Hepatocyte (in vitro differentiated cells): ENCODE measurements around the gene MAGEC3.

Experiments used
- EZH2 ChIP-seq: fragments of 200-600 bp; sonication (generic); IDR thresholded peaks from 2 replicates; pipeline ENCODE4 v1.6.1; 2016; ENCODE audit warnings: antibody characterized with exemption, mild to moderate bottlenecking, borderline replicate concordance
- EZH2phosphoT487 ChIP-seq: fragments of 200-600 bp; sonication (generic); IDR thresholded peaks from one replicate; pipeline ENCODE4 v1.6.1; 2018; ENCODE audit warnings: antibody characterized with exemption, mild to moderate bottlenecking, low read depth, moderate library complexity; ENCODE audit not compliant: unreplicated experiment, severe bottlenecking
- TF ChIP-seq, protein P1 (sequence below): fragments of 200-600 bp; sonication (generic); IDR thresholded peaks from 2 replicates; pipeline ENCODE4 v1.5.1; 2016; ENCODE audit warnings: antibody characterized with exemption, mild to moderate bottlenecking; ENCODE audit not compliant: poor library complexity

DNA sequence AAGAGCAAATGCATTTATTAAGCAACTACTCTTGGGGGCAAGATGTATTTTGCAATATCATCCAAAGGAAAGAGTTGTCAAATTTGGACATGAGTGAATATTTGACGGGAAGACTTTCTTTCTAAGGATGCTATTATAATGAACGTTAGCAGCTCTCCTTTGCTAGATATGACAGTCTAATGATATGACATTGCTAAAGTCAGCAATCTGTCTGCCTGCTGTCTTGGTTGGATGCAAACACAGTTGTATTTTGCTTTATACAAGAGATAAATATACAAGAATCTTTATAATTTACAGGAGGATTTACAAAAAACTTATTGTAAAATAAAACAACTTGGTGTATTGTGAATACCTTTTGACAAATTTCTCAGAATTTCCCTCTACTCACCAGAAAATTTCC is 103.1 kb downstream of the MAGEC3 start:
- TF ChIP-seq, protein P1, sequence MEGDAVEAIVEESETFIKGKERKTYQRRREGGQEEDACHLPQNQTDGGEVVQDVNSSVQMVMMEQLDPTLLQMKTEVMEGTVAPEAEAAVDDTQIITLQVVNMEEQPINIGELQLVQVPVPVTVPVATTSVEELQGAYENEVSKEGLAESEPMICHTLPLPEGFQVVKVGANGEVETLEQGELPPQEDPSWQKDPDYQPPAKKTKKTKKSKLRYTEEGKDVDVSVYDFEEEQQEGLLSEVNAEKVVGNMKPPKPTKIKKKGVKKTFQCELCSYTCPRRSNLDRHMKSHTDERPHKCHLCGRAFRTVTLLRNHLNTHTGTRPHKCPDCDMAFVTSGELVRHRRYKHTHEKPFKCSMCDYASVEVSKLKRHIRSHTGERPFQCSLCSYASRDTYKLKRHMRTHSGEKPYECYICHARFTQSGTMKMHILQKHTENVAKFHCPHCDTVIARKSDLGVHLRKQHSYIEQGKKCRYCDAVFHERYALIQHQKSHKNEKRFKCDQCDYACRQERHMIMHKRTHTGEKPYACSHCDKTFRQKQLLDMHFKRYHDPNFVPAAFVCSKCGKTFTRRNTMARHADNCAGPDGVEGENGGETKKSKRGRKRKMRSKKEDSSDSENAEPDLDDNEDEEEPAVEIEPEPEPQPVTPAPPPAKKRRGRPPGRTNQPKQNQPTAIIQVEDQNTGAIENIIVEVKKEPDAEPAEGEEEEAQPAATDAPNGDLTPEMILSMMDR: no peak
- no peak for TF ChIP-seq EZH2phosphoT487
- no peak for TF ChIP-seq EZH2
